Adrenal gland (tissue), 12 donors: Measurements from ENCODE around the gene MS4A6A. TPM values are rescaled to one million over a fixed set of nuclear protein-coding genes. Genes with fewer than 3 reads are reported as not detected.

Experiments
- DNase-seq, 7 donors: peaks; one replicate each; pipeline ENCODE4 v3.0.0-alpha.2; 2019 to 2020
- H3K27ac ChIP-seq, 5 donors: fragments of 200-600 bp; sonication (generic) in 4 of 5; 1 replicate in 3 of 5; 2 replicates in 2 of 5; pipeline versions ENCODE4 v1.5.1 to v1.8.0; 2016 to 2020; ENCODE audit warnings: mild to moderate bottlenecking in 1 of 5
- H3K27me3 ChIP-seq: fragments of 200-600 bp; 2 replicates; pipeline ENCODE4 v1.8.0; 2021
- H3K36me3 ChIP-seq, 2 donors: fragments of 200-600 bp; replicated peaks in 1 of 2; 1 replicate in 1 of 2; 2 replicates in 1 of 2; pipeline versions ENCODE4 v1.5.1 to v1.8.0; 2018 to 2022
- H3K4me1 ChIP-seq, 2 donors: fragments of 200-600 bp; replicated peaks in 1 of 2; 1 replicate in 1 of 2; 2 replicates in 1 of 2; pipeline versions ENCODE4 v1.5.1 to v1.8.0; 2018 to 2021
- H3K4me3 ChIP-seq, 4 donors: fragments of 200-600 bp; sonication (generic) in 3 of 4; one replicate each; pipeline ENCODE4 v1.5.1; 2016 to 2018
- H3K9me3 ChIP-seq, 3 donors: fragments of 200-600 bp; sonication (generic) in 1 of 3; replicated peaks in 1 of 3; 1 replicate in 2 of 3; 2 replicates in 1 of 3; pipeline versions ENCODE4 v1.5.1 to v1.8.0; 2016 to 2021
- POLR2A ChIP-seq, 2 donors: fragments of 450-650 bp; IDR thresholded peaks; one replicate each; pipeline ENCODE4 v1.6.1; 2017; ENCODE audit warnings: antibody characterized with exemption in 2 of 2, mild to moderate bottlenecking in 2 of 2, moderate library complexity in 1 of 2
- WGBS, 4 donors: extraction: QIAGEN DNeasy Blood & Tissue Kit in 2 of 4; methylation state at CpG; one replicate each; pipeline versions ENCODE4 v1.1.5 to v1.1.7; 2013 to 2017; 5-methylcytosine and 5-hydroxymethylcytosine counted together
- intact Hi-C, 2 donors: fragments of 100-400 bp; cut with DNase I; formaldehyde crosslinking; loops; one replicate each; pipeline versions ENCODE4 v1.14.1 to v1.15.0; 2022 to 2023
- polyA plus RNA-seq, 3 donors: library from polyadenylated mRNA; stranded (reverse); fragments of 200-250 nt in 2 of 3; fragments of 350-450 nt in 1 of 3; fragmentation: Illumina TruSeq in 1 of 3; extraction: RNeasy Lipid Tissue Mini Kit (QIAGEN cat#74804) in 1 of 3; gene quantifications; one replicate each; pipeline ENCODE4 v1.2.3, GENCODE V29; 2013 to 2014
- total RNA-seq, 9 donors: library from RNA; depleted of rRNA in 4 of 9; stranded (reverse); fragments of >200 nt in 4 of 9; fragments of 120-200 nt in 1 of 9; fragmentation: NEBNext Ultra II Directional in 1 of 9; extraction: Animal tissue kit (Norgen Biotek cat#: 25700) in 1 of 9; gene quantifications; one replicate each; pipeline versions ENCODE4 v1.1.0 to v1.2.4, GENCODE V29; 2013 to 2023
- TF ChIP-seq, protein P1 (sequence below), 6 experiments: fragments of 450-650 bp in 4 of 6; fragments of 200-600 bp in 2 of 6; sonication (generic) in 1 of 6; IDR thresholded peaks; 1 replicate in 5 of 6; 2 replicates in 1 of 6; pipeline versions ENCODE4 v1.5.1 to v1.8.0; 2016 to 2021; ENCODE audit warnings: antibody characterized with exemption in 6 of 6, mild to moderate bottlenecking in 2 of 6, moderate library complexity in 1 of 6
- donor health status: healthy with polysubstance abuse.
- donor health status: Bipolar disorder and iron deficiency.
- donor health status: DM: yes; HTN: yes; CAD: no.
- donor health status: DM: no; HTN: no; CAD: no.
- donor health status: DM: no; HTN: no; CAD: no.
- donor health status: DM: yes; HTN: yes; CAD: no.

MS4A6A gene
- total and polyA plus RNA-seq, 12 donors = 28.6 to 204 (median 121) TPM

DNA sequence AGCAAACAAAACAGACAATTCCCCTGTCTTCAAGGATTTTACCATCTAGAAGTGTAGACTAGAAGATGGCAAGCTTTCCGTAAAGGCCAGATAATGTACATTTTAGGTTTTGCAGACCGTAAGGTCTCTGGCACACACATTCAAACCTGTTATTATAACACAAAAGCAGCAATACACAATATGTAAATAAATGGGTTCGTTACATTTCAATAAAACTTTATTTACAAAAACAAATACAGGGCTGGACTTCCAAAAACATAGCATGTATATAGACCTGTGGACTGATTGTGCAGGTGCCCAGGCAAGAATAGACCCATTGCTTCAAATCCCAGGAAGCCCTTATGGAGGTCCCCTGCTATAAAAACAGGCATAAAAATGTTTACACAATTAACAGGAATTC is 27.1 kb upstream of the MS4A6A start:
- H3K27ac ChIP-seq = no peak overlapping the region
- H3K4me3 ChIP-seq = no peak overlapping the region
- H3K27me3 ChIP-seq = no peaks in the 10 kb centered on the region
- TF ChIP-seq, protein P1, sequence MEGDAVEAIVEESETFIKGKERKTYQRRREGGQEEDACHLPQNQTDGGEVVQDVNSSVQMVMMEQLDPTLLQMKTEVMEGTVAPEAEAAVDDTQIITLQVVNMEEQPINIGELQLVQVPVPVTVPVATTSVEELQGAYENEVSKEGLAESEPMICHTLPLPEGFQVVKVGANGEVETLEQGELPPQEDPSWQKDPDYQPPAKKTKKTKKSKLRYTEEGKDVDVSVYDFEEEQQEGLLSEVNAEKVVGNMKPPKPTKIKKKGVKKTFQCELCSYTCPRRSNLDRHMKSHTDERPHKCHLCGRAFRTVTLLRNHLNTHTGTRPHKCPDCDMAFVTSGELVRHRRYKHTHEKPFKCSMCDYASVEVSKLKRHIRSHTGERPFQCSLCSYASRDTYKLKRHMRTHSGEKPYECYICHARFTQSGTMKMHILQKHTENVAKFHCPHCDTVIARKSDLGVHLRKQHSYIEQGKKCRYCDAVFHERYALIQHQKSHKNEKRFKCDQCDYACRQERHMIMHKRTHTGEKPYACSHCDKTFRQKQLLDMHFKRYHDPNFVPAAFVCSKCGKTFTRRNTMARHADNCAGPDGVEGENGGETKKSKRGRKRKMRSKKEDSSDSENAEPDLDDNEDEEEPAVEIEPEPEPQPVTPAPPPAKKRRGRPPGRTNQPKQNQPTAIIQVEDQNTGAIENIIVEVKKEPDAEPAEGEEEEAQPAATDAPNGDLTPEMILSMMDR (IDR thresholded peaks at IDR 0.05) = no peak
- no peak for TF ChIP-seq POLR2A (IDR thresholded peaks at IDR 0.05)
- no peaks in the 10 kb centered on the region for H3K9me3 ChIP-seq
- WGBS, 4 donors = 87 to 93% (median 92%) methylated on average over 3 of the region's 3 CpGs
- no peaks in the 10 kb centered on the region for H3K4me1 ChIP-seq
- DNase-seq = no peak
- H3K36me3 ChIP-seq = no peaks in the 10 kb centered on the region
- intact Hi-C loops = no loop called here

DNA sequence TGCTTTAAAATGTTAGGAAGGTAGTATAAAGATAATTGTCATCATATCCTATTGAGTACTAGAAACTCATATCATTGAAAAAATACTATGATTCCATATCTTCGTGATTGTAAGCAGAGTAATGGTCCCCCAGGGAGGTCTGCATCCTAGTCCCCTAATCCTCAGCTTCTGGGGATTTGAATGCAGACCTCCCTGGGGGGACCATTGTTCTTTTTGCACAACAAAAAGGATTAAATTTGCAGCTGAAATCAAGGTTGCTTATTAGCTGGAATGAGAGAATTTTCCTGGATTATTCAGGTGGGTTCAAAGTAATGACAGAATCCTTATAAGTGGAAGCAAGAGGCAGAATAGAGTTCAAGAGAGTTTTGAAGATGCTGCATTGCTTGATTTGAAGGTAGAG is 26.1 kb upstream of the MS4A6A start:
- no peaks in the 10 kb centered on the region for H3K4me1 ChIP-seq
- no peaks in the 10 kb centered on the region for H3K9me3 ChIP-seq
- DNase-seq = no peak
- WGBS, 4 donors = 36 to 58% (median 52%) methylated on average over 1 of the region's 1 CpG
- no peak for TF ChIP-seq POLR2A (IDR thresholded peaks at IDR 0.05)
- TF ChIP-seq, protein P1 (IDR thresholded peaks at IDR 0.05) = no peak
- no peaks in the 10 kb centered on the region for H3K36me3 ChIP-seq
- no peak overlapping the region for H3K4me3 ChIP-seq
- no peak overlapping the region for H3K27ac ChIP-seq
- intact Hi-C loops = no loop called here
- H3K27me3 ChIP-seq = no peaks in the 10 kb centered on the region

DNA sequence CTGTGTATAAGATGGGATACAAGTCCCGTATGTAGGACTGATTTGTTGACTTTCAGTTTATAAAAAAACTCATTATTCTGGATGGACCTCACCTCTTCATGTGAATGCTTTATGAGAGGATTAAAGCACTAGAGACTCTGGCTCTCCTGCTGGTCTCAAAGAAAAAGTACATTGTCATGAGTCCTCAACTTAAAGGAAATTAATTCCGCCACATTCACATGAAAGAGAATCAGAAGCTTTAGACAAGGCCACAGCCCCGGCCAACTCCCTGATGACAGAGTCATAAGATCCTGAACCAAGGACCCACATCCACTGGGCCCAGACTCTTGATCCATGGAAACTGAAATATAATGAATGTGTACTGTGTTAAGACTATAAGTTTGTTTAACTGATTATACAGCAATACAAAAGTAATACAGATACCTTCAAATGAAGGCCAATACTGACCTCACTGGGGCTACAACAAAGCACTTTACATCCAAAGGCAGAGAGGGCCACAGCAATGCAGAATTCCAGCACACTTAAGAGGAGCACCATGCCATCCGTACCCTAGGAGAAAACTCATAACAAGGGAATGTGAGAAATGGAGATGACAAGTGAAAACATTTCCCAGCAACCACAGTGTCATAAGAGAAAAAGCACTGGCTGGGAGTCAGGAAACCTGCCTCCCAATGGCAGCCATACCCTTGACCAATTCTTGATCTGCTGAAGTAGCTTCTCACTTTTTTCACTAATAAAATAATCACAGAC is 25.4 kb upstream of the MS4A6A start:
- no peaks in the 10 kb centered on the region for H3K27me3 ChIP-seq
- TF ChIP-seq POLR2A (IDR thresholded peaks at IDR 0.05) = no peak
- TF ChIP-seq, protein P1 (IDR thresholded peaks at IDR 0.05) = no peak
- no peak overlapping the region for H3K4me3 ChIP-seq
- H3K27ac ChIP-seq = no peak overlapping the region
- no peaks in the 10 kb centered on the region for H3K4me1 ChIP-seq
- H3K36me3 ChIP-seq = no peaks in the 10 kb centered on the region
- WGBS, 4 donors = 81 to 92% (median 86%) methylated on average over 4 of the region's 4 CpGs
- no peaks in the 10 kb centered on the region for H3K9me3 ChIP-seq
- no peak for DNase-seq
- intact Hi-C loops = no loop called here

DNA sequence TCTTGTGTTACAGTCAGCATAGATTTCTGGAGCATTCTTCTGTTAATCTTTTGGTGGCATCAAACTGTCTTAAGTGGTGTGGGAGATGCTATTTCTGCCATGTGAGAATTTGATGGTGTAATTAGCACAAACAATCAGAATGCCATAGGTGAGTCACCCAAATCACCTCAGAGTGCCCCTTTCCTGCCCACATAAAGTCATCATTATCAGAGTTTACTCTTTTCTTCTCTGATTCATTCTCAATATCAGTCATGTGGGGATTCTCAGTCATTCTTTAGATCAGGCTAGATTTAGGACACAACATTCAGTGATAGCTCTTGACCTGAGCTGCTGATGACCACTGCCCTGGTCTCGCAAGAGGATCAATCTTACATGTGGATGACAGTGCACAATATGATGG is 23.7 kb upstream of the MS4A6A start:
- Histone ChIP-seq H3K4me3 (no peak overlapping the region), H3K27ac (no peak overlapping the region), H3K4me1 (no peaks in the 10 kb centered on the region), H3K36me3 (no peaks in the 10 kb centered on the region), H3K27me3 (no peaks in the 10 kb centered on the region), H3K9me3 (no peaks in the 10 kb centered on the region)
- intact Hi-C loops = no loop called here
- TF ChIP-seq, protein P1 (IDR thresholded peaks at IDR 0.05) = no peak
- 92 to 100% (median 97%) methylated on average over 1 of the region's 1 CpG for WGBS, 4 donors
- DNase-seq = no peak
